PC-3 (cell line): ENCODE measurements around the gene ZNF236. TPM values are rescaled to one million over a fixed set of nuclear protein-coding genes. Genes with fewer than 3 reads are reported as not detected.

Experiments used
- ATAC-seq: fragments of 200-7000 bp; cut with Tn5 transposase; 2 replicates; pipeline ENCODE4 v1.9.1; 2020; ENCODE audit warnings: mild to moderate bottlenecking, moderate library complexity
- BruUV-seq: library from RNA; stranded (reverse); fragments of 400-500 nt; replicated peaks from 2 replicates; lab custom pipeline; 2021; lab: Mats Ljungman, UMichigan
- CTCF ChIA-PET: fragments of 300-600 bp; sonication (Branson Sonifier 250); formaldehyde crosslinking; loops from one replicate; lab custom pipeline; 2022; ENCODE audit warnings: antibody characterized with exemption; lab: Charles Lee
- POLR2A ChIA-PET: fragments of 300-600 bp; sonication (Branson Sonifier 250); formaldehyde crosslinking; loops from one replicate; lab custom pipeline; 2022; ENCODE audit warnings: antibody characterized with exemption; ENCODE audit not compliant: unreplicated experiment; lab: Charles Lee
- DNase-seq: peaks from one replicate; pipeline ENCODE4 v3.0.0-alpha.2; 2015
- H2AFZ ChIP-seq: fragments of 300-600 bp; sonication (generic); 2 replicates; pipeline ENCODE4 v1.6.0; 2016; ENCODE audit warnings: antibody characterized with exemption, low read length
- H3F3A ChIP-seq: fragments of 300-600 bp; sonication (generic); one replicate; pipeline ENCODE4 v1.6.0; 2017; ENCODE audit warnings: antibody characterized with exemption, low read length, control low read depth, mild to moderate bottlenecking; ENCODE audit not compliant: unreplicated experiment
- H3K27ac ChIP-seq: fragments of 300-600 bp; sonication (generic); 2 replicates; pipeline ENCODE4 v1.5.1; 2016; ENCODE audit warnings: mild to moderate bottlenecking, low read length
- H3K27me3 ChIP-seq: fragments of 300-600 bp; sonication (generic); 2 replicates; pipeline ENCODE4 v1.6.1; 2016; ENCODE audit warnings: low read length, mixed read lengths
- H3K36me3 ChIP-seq: fragments of 300-600 bp; sonication (generic); 2 replicates; pipeline ENCODE4 v1.6.1; 2016; ENCODE audit warnings: low read depth, mixed run types, low read length, mixed read lengths
- H3K4me1 ChIP-seq: fragments of 300-600 bp; sonication (generic); 2 replicates; pipeline ENCODE4 v1.5.1; 2016; ENCODE audit warnings: low read length; ENCODE audit not compliant: insufficient read depth
- H3K4me2 ChIP-seq: fragments of 300-600 bp; sonication (generic); 2 replicates; pipeline ENCODE4 v1.6.0; 2016; ENCODE audit warnings: low read length
- H3K4me3 ChIP-seq: fragments of 300-600 bp; sonication (generic); 2 replicates; pipeline ENCODE4 v1.5.1; 2016; ENCODE audit warnings: mild to moderate bottlenecking, low read length, mixed read lengths
- H3K79me2 ChIP-seq: fragments of 300-600 bp; sonication (generic); 2 replicates; pipeline ENCODE4 v1.6.1; 2017; ENCODE audit warnings: low read length, mixed read lengths
- H3K9ac ChIP-seq: fragments of 300-600 bp; sonication (generic); 2 replicates; pipeline ENCODE4 v1.6.0; 2016; ENCODE audit warnings: mild to moderate bottlenecking, low read length
- H3K9me2 ChIP-seq: fragments of 300-600 bp; sonication (generic); replicated peaks from 2 replicates; pipeline ENCODE4 v1.6.1; 2016; ENCODE audit warnings: mixed run types, low read length, mixed read lengths
- H3K9me3 ChIP-seq: fragments of 300-600 bp; sonication (generic); 2 replicates; pipeline ENCODE4 v1.6.1; 2016; ENCODE audit warnings: low read length, mixed read lengths
- H4K20me1 ChIP-seq: fragments of 300-600 bp; sonication (generic); 2 replicates; pipeline ENCODE4 v1.6.1; 2016; ENCODE audit warnings: low read length, mixed read lengths
- EZH2 ChIP-seq: fragments of 300-600 bp; sonication (generic); IDR thresholded peaks from one replicate; pipeline ENCODE4 v1.6.1; 2017; ENCODE audit warnings: antibody characterized with exemption, mild to moderate bottlenecking, low read length; ENCODE audit not compliant: unreplicated experiment
- EZH2phosphoT487 ChIP-seq: fragments of 300-600 bp; sonication (generic); IDR thresholded peaks from 2 replicates; pipeline ENCODE4 v1.6.1; 2018; ENCODE audit warnings: mild to moderate bottlenecking, antibody characterized with exemption, low read length, borderline replicate concordance
- intact Hi-C: fragments of 100-400 bp; cut with micrococcal nuclease; formaldehyde crosslinking; loops from 2 replicates; pipeline ENCODE4 v1.9.0; 2023
- total RNA-seq: library from RNA; depleted of rRNA; stranded (reverse); fragments of >200 nt; gene quantifications from 2 replicates; pipeline ENCODE4 v1.2.3, GENCODE V29; 2014
- TF ChIP-seq, protein P1 (sequence below): fragments of 300-600 bp; sonication (generic); conservative IDR thresholded peaks from 2 replicates; pipeline ENCODE4 v1.5.1; 2017; ENCODE audit warnings: antibody characterized with exemption, low read depth, mild to moderate bottlenecking, low read length

Gene ZNF236
- total RNA-seq, 1 experiment from 2014 or later = 7.7 TPM

- H3K79me2 ChIP-seq = peaks cover 73% of the 10 kb centered on the region
- H3K9ac ChIP-seq = no peak overlapping the region
- intact Hi-C loops = no loop called here
- DNase-seq (no peak), ATAC-seq (no peak)
- H3K9me2 ChIP-seq = no peaks in the 10 kb centered on the region
- H3K4me3 ChIP-seq = no peak overlapping the region
- H2AFZ ChIP-seq = no peak overlapping the region
- no TSS peak for BruUV-seq
- POLR2A ChIA-PET = no interaction called here
- no peaks in the 10 kb centered on the region for H3F3A ChIP-seq
- no peak for TF ChIP-seq EZH2phosphoT487
- no peak for TF ChIP-seq EZH2
- TF ChIP-seq, protein P1, sequence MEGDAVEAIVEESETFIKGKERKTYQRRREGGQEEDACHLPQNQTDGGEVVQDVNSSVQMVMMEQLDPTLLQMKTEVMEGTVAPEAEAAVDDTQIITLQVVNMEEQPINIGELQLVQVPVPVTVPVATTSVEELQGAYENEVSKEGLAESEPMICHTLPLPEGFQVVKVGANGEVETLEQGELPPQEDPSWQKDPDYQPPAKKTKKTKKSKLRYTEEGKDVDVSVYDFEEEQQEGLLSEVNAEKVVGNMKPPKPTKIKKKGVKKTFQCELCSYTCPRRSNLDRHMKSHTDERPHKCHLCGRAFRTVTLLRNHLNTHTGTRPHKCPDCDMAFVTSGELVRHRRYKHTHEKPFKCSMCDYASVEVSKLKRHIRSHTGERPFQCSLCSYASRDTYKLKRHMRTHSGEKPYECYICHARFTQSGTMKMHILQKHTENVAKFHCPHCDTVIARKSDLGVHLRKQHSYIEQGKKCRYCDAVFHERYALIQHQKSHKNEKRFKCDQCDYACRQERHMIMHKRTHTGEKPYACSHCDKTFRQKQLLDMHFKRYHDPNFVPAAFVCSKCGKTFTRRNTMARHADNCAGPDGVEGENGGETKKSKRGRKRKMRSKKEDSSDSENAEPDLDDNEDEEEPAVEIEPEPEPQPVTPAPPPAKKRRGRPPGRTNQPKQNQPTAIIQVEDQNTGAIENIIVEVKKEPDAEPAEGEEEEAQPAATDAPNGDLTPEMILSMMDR = no peak
- H4K20me1 ChIP-seq = no peaks in the 10 kb centered on the region
- H3K4me1 ChIP-seq = peaks cover 24% of the 10 kb centered on the region
- no peaks in the 10 kb centered on the region for H3K36me3 ChIP-seq
- H3K27ac ChIP-seq = no peak overlapping the region
- no peaks in the 10 kb centered on the region for H3K27me3 ChIP-seq
- CTCF ChIA-PET = no interaction called here
- no peak overlapping the region for H3K4me2 ChIP-seq
- no peaks in the 10 kb centered on the region for H3K9me3 ChIP-seq
These were observed 23.9 kb downstream of the ZNF236 start for GRCh38 chr18:76846217-76846616.

- Histone ChIP-seq H3F3A (no peaks in the 10 kb centered on the region), H3K4me3 (no peak overlapping the region), H3K36me3 (no peaks in the 10 kb centered on the region), H3K79me2 (peaks cover 57% of the 10 kb centered on the region), H3K9me2 (no peaks in the 10 kb centered on the region), H2AFZ (no peak overlapping the region), H3K9ac (no peak overlapping the region), H3K4me2 (no peak overlapping the region), H4K20me1 (no peaks in the 10 kb centered on the region), H3K9me3 (no peaks in the 10 kb centered on the region), H3K27me3 (no peaks in the 10 kb centered on the region), H3K27ac (no peak overlapping the region), H3K4me1 (peaks cover 24% of the 10 kb centered on the region)
- intact Hi-C loops = loop anchor here (2.0 kb wide), 1 partner anchor 45 kb away; no protein-coding TSS in a partner anchor
- BruUV-seq = no TSS peak
- POLR2A ChIA-PET = no interaction called here
- ATAC-seq (peak; percentile 11; the same call in 1 of the 2 replicates), DNase-seq (peak; percentile 38)
- TF ChIP-seq, protein P1 = no peak; the same call in 1 of the 2 replicates
- TF ChIP-seq EZH2 (no peak), EZH2phosphoT487 (no peak)
- CTCF ChIA-PET = no interaction called here
These were observed 25.6 kb downstream of the ZNF236 start for GRCh38 chr18:76847916-76848315.

GRCh38 chr18:76850112-76850511 lies 27.8 kb downstream of the ZNF236 start:
- H3K36me3 ChIP-seq = no peaks in the 10 kb centered on the region
- no peak overlapping the region for H2AFZ ChIP-seq
- peaks cover 43% of the 10 kb centered on the region for H3K79me2 ChIP-seq
- no peaks in the 10 kb centered on the region for H3K27me3 ChIP-seq
- H4K20me1 ChIP-seq = no peaks in the 10 kb centered on the region
- POLR2A ChIA-PET = no interaction called here
- no peak overlapping the region for H3K4me2 ChIP-seq
- H3K4me1 ChIP-seq = peaks cover 10% of the 10 kb centered on the region
- H3K9me2 ChIP-seq = no peaks in the 10 kb centered on the region
- no TSS peak for BruUV-seq
- ATAC-seq (no peak), DNase-seq (no peak)
- intact Hi-C loops = no loop called here
- CTCF ChIA-PET = no interaction called here
- no peak overlapping the region for H3K4me3 ChIP-seq
- no peak overlapping the region for H3K9ac ChIP-seq
- no peak for TF ChIP-seq EZH2
- TF ChIP-seq EZH2phosphoT487 = no peak
- TF ChIP-seq, protein P1 = no peak
- H3K27ac ChIP-seq = no peak overlapping the region
- H3F3A ChIP-seq = no peaks in the 10 kb centered on the region
- H3K9me3 ChIP-seq = no peaks in the 10 kb centered on the region
